Suprapubic skin (tissue), 4 donors: Measurements from ENCODE around the gene TCERG1L. TPM values are rescaled to one million over a fixed set of nuclear protein-coding genes. Genes with fewer than 3 reads are reported as not detected.

ENCODE experiments used
- DNase-seq, 2 donors: peaks; one replicate each; pipeline ENCODE4 v3.0.0-alpha.2; 2019; ENCODE audit warnings: low spot score in 2 of 2
- H3K27ac ChIP-seq: fragments of 200-600 bp; sonication (generic); one replicate; pipeline ENCODE4 v1.5.1; 2019
- H3K27me3 ChIP-seq: fragments of 200-600 bp; sonication (generic); one replicate; pipeline ENCODE4 v1.5.1; 2019
- H3K36me3 ChIP-seq: fragments of 200-600 bp; sonication (generic); one replicate; pipeline ENCODE4 v1.5.1; 2019
- H3K4me1 ChIP-seq: fragments of 200-600 bp; sonication (generic); one replicate; pipeline ENCODE4 v1.5.1; 2019
- H3K4me3 ChIP-seq: fragments of 200-600 bp; sonication (generic); one replicate; pipeline ENCODE4 v1.5.1; 2019; ENCODE audit warnings: mild to moderate bottlenecking
- H3K9me3 ChIP-seq: fragments of 200-600 bp; sonication (generic); one replicate; pipeline ENCODE4 v1.5.1; 2019
- EP300 ChIP-seq: sonication (generic); formaldehyde crosslinking; IDR thresholded peaks from one replicate; pipeline ENCODE4 v1.6.1; 2017; ENCODE audit warnings: antibody characterized with exemption
- POLR2A ChIP-seq, 2 donors: fragments of 450-650 bp; IDR thresholded peaks; one replicate each; pipeline ENCODE4 v1.6.1; 2017; ENCODE audit warnings: antibody characterized with exemption in 2 of 2, mild to moderate bottlenecking in 2 of 2, moderate library complexity in 2 of 2
- POLR2AphosphoS5 ChIP-seq, 3 donors: sonication (generic); formaldehyde crosslinking; IDR thresholded peaks; one replicate each; pipeline ENCODE4 v1.6.1; 2017; ENCODE audit warnings: antibody characterized with exemption in 3 of 3
- WGBS: methylation state at CpG from one replicate; pipeline ENCODE4 v1.1.5; 2018; 5-methylcytosine and 5-hydroxymethylcytosine counted together
- total RNA-seq, 4 donors: library from RNA; depleted of rRNA; stranded (reverse); fragments of >200 nt; gene quantifications; one replicate each; pipeline ENCODE4 v1.1.0, GENCODE V29; 2016
- TF ChIP-seq, protein P1 (sequence below), 2 donors: fragments of 200-600 bp in 1 of 2; fragments of 450-650 bp in 1 of 2; sonication (generic) in 1 of 2; IDR thresholded peaks; one replicate each; pipeline ENCODE4 v1.5.1; 2016 to 2019; ENCODE audit warnings: antibody characterized with exemption in 2 of 2, mild to moderate bottlenecking in 1 of 2, moderate library complexity in 1 of 2

Gene TCERG1L
- total RNA-seq, 4 donors from 2014 or later = 0.32 to 1.0 (median 0.51) TPM

DNA sequence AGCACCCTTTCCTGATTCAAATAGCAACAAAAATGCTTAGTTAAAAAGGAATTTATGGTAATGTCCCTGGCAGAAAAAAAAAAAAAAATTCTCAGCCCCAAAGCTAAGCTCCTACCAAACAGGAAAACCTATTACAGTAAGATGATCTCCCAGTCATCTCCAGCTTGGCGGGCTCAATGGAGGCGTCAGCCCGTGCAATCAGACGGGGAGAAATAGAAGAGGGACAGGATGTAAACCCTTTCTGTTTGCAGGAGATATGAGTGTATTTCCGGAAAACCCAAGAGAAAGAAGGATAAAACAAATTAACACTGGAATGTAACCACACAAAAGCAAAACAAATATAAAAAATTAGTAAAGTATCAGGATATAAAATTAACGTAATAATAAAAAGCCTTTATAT lies 242.8 kb downstream of the TCERG1L start:
- Histone ChIP-seq H3K36me3 (no peaks in the 10 kb centered on the region), H3K27me3 (peaks cover 12% of the 10 kb centered on the region), H3K4me3 (no peak overlapping the region), H3K9me3 (no peaks in the 10 kb centered on the region), H3K4me1 (no peaks in the 10 kb centered on the region), H3K27ac (no peak overlapping the region)
- peak in 1 of 2 donors; percentile 34 for DNase-seq
- TF ChIP-seq POLR2A (IDR thresholded peaks at IDR 0.05) = no peak
- TF ChIP-seq POLR2AphosphoS5 (IDR thresholded peaks at IDR 0.05) = no peak
- TF ChIP-seq, protein P1, sequence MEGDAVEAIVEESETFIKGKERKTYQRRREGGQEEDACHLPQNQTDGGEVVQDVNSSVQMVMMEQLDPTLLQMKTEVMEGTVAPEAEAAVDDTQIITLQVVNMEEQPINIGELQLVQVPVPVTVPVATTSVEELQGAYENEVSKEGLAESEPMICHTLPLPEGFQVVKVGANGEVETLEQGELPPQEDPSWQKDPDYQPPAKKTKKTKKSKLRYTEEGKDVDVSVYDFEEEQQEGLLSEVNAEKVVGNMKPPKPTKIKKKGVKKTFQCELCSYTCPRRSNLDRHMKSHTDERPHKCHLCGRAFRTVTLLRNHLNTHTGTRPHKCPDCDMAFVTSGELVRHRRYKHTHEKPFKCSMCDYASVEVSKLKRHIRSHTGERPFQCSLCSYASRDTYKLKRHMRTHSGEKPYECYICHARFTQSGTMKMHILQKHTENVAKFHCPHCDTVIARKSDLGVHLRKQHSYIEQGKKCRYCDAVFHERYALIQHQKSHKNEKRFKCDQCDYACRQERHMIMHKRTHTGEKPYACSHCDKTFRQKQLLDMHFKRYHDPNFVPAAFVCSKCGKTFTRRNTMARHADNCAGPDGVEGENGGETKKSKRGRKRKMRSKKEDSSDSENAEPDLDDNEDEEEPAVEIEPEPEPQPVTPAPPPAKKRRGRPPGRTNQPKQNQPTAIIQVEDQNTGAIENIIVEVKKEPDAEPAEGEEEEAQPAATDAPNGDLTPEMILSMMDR (IDR thresholded peaks at IDR 0.05) = no peak
- no peak for TF ChIP-seq EP300
- 51% methylated on average over 6 of the region's 6 CpGs for WGBS

DNA sequence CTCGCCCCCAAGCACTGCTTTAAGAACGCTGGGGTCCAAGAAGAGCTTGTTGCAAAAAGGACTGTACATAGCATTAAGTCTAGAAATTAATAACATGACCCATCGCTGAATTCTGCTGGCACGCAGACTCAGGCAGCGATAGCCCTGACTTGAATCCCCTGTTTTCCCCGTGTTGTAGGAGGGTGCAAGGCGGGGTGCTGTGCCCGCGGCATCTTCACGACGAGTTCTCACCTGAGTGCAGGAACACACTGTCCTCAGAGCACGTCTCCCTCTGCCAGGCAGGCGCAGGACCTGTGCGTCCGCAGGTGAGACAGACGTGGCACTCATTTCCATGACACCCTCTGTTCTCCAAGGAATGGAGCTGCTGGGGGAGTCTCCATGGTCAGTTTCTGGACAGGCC lies 243.2 kb downstream of the TCERG1L start:
- DNase-seq = peak in 1 of 2 donors; percentile 66
- H3K4me1 ChIP-seq = no peaks in the 10 kb centered on the region
- 76% methylated on average over 12 of the region's 16 CpGs for WGBS

DNA sequence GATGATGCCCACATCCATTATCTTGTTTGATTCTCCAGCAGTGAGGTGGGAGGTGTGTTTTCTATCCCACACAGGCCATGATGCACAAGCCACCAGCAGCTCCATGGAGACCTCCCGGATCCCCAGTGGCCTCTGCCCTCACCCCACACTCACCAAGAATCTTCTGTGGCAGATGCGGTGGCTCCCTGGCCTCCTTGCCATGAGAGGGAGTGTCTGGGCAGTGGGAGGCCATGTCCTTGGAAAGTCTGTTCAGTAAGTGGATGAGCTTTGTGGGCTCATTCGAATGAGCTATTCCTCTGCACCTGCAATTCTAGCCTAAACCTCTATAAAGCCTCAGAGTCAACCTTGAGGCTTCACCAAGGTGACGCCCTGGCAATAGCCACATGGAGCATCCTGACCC lies 243.8 kb downstream of the TCERG1L start:
- TF ChIP-seq EP300 (no peak), POLR2A (IDR thresholded peaks at IDR 0.05) (no peak)
- TF ChIP-seq, protein P1 (IDR thresholded peaks at IDR 0.05) = no peak
- H3K27me3 ChIP-seq = peaks cover 15% of the 10 kb centered on the region
- peak in 1 of 2 donors; percentile 54 for DNase-seq
- H3K27ac ChIP-seq = no peak overlapping the region
- H3K4me1 ChIP-seq = no peaks in the 10 kb centered on the region
- no peaks in the 10 kb centered on the region for H3K36me3 ChIP-seq
- 93% methylated on average over 4 of the region's 4 CpGs for WGBS
- H3K9me3 ChIP-seq = no peaks in the 10 kb centered on the region
- no peak overlapping the region for H3K4me3 ChIP-seq

More for the DNA sequence above, 243.2 kb downstream of the TCERG1L start:
- Histone ChIP-seq H3K27me3 (peaks cover 14% of the 10 kb centered on the region), H3K9me3 (no peaks in the 10 kb centered on the region), H3K36me3 (no peaks in the 10 kb centered on the region), H3K27ac (no peak overlapping the region), H3K4me3 (no peak overlapping the region)
- TF ChIP-seq POLR2A (IDR thresholded peaks at IDR 0.05) (no peak), EP300 (no peak), POLR2AphosphoS5 (IDR thresholded peaks at IDR 0.05) (no peak)
- TF ChIP-seq, protein P1 (IDR thresholded peaks at IDR 0.05) = no peak

DNA sequence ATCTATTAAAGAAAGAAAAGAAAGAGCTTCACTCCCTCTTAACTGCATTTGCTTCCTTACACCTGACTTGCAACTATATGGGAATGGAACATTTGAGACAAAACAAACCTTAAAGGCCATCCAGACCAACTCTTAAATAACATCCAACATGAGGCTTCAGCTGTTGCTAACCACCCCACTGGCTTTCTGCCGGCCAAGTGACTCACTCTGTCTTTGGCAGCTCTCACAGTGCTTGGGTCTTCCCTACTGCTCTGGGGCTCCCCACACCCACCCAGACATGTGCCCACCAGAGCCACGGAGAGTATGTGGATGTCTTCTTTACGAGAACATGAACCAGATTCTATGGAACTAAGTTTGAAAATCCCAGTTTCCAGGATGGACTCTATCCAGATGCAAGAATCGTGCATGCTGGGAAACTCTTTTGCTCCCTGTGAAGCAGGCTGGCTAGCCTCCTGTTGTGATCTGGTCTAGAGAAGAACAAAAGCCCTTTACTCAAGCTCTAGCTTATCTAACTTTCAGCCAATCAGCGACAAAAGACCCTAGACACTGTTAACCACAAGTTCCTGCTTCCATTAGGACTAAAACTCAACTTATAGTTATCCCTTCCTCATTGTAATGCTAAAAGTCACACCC lies 245.7 kb downstream of the TCERG1L start:
- WGBS = 43% methylated on average over 5 of the region's 5 CpGs
- Histone ChIP-seq H3K27me3 (peaks cover 15% of the 10 kb centered on the region), H3K27ac (no peak overlapping the region), H3K4me3 (no peak overlapping the region), H3K4me1 (no peaks in the 10 kb centered on the region), H3K36me3 (no peaks in the 10 kb centered on the region), H3K9me3 (no peaks in the 10 kb centered on the region)
- no peak for DNase-seq
- no peak for TF ChIP-seq POLR2AphosphoS5 (IDR thresholded peaks at IDR 0.05)
- TF ChIP-seq POLR2A (IDR thresholded peaks at IDR 0.05) = no peak
- TF ChIP-seq, protein P1 (IDR thresholded peaks at IDR 0.05) = no peak
- TF ChIP-seq EP300 = no peak

DNA sequence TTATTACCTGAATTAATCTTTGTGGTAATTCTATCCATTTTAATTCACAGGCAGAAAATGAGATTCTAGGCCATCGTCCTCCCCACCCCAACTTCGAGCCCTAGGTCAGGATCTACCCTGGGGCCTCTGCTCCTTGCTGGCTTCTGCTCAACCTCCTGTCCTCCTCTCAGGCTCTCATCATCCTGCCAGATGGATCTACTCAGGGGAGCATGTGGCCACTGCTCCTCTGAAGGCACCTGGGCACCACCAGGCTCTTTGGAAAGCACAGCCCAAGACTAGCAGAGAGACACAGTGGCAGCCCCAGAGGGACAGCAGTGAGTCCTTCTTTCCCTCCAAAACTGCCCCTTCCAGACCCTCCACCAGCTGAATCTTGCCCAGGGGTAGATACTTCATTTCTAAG lies 248.2 kb downstream of the TCERG1L start:
- TF ChIP-seq POLR2A (IDR thresholded peaks at IDR 0.05) = no peak
- TF ChIP-seq EP300 = no peak
- TF ChIP-seq, protein P1 (IDR thresholded peaks at IDR 0.05) = no peak
- TF ChIP-seq POLR2AphosphoS5 (IDR thresholded peaks at IDR 0.05) = no peak
- 88% methylated on average over 2 of the region's 2 CpGs for WGBS
- Histone ChIP-seq H3K4me3 (no peak overlapping the region), H3K4me1 (no peaks in the 10 kb centered on the region), H3K9me3 (no peaks in the 10 kb centered on the region), H3K36me3 (no peaks in the 10 kb centered on the region), H3K27me3 (peaks cover 13% of the 10 kb centered on the region), H3K27ac (no peak overlapping the region)
- DNase-seq = peak in 1 of 2 donors; percentile 15
